ENCODE measurements around the gene TMEM59.

DNA sequence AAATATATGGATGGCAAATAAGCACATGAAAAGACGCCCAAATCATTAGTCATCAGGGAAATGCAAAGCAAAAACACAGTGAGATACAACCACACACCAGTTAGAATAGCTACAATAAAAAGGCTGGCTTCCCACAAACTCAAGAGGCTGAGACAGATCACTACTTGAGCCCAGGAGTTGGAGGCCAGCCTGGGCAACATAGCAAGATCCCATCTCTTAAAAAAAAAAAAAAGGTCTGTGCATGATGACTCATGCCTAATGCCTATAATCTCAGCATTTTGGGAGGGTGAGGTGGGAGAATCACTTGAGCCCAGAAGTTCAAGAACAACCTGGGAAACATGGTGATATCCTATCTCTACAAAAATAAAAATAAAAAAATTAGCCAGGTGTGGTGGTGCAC lies 54.8 kb downstream of the TMEM59 start:
- TF ChIP-seq CTCF (IDR thresholded peaks at IDR 0.05) (no peak), POLR2A (IDR thresholded peaks at IDR 0.05) (no peak)

Measured in thyroid gland (tissue), 4 donors.